ENCODE results near the gene CFAP74.
"Not testable (repeated sequence)": the region's sequence is repeated elsewhere in the genome, so short reads cannot be mapped to it uniquely, and the experiment has no call there.

The CFAP74 gene

DNA sequence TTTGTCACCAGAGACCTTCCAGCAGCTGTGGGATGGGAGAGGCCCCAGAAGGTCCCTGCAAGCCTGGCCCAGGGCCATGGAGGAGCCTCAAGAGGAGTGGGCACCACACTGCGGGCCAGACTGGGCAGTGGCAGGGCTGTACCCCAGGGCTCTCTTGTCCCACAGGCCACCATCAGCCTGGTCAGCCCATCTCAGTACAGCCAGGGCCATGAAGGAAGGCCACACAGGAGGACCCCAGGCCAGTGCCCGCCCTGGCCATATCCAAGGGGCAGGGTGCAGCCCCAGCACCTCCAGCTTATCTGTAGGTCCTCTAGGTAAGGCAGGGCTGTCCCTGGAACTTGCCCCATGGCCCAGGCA lies 109.6 kb downstream of the CFAP74 start:
- no peak for DNase-seq

DNA sequence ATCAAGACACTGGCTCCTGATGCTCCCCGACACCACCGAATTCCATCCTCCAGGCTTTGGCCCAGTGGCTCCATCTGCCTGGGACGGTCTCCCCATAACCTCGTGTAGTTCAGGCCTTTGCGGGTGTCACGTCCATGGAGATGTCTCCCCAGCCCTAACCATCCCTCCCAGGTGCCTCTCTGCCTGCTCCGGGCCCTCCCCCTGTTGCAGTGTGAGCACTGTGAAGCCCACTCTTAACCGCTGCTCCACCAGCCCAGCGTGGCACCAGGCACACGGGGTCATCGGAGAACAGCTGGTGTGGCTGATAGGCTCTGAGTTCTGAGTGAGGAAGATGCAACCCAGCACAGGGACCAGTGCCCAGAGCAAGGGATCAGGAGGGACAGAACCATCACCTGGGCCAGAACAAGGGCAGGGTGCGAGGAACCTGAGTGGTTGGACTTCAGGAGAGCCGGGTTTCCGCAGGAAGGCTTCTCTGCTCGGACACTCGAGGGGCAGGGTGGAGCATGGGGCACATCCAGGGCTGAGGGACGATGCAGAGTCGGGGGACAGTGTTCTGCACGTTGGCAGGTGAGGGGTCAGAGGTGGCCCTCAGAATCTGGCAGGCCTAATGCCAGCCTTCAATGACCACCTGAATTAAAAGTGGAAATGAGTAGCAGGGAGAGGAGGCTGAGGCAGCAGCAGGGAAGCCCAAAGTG lies 110.1 kb downstream of the CFAP74 start:
- DNase-seq, result no peak

DNA sequence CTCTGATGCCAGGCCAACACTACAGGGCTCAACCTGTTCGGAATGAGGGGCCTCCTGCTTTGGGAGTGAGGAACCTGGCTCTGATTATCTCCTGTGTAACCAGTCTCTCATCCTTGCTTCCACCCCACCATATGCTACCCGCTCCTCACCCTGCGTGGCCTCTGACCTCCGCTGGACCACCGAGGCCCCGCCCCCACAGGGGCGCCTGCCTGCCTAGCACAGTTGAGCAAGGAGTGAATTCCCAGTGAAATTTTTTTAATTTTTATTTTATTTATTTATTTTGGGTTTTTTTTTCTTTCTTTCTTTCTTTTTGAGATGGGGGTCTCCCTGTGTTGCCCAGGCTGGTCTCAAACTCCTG lies 110.8 kb downstream of the CFAP74 start:
- DNase-seq, result no peak

DNA sequence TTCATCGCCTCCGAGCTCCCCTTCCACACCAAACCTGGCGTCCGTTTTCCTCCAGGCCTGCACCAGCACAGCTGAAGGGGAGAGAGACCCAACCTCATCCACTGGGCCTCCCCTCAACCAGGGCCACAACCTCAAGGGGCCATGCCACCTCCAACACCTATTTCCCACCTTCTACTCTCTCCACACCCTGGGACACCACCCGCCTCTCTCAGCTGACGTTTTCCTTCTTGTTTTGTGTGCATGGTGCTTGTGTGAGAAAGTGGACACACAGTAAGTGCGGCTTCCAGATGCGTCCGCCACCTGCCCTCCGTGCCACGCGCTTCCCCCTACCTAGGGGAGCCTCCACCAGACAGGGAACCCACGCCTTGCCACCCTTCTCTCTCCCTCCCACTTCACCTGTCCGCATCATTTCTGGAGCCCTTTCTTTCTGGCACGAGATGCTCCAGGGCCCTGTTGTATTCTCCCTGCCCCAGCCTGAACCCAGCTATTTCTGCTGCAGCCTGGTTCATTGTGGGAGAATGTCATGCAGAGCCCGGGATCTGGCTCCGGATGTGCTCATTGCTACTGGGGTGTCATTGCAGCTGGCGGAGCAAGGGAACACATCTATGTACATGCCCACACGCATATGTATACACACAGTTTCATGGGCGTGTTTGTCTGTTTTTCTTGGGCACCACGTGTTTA lies 111.4 kb downstream of the CFAP74 start:
- peak; percentile 44 to 53 for DNase-seq

DNA sequence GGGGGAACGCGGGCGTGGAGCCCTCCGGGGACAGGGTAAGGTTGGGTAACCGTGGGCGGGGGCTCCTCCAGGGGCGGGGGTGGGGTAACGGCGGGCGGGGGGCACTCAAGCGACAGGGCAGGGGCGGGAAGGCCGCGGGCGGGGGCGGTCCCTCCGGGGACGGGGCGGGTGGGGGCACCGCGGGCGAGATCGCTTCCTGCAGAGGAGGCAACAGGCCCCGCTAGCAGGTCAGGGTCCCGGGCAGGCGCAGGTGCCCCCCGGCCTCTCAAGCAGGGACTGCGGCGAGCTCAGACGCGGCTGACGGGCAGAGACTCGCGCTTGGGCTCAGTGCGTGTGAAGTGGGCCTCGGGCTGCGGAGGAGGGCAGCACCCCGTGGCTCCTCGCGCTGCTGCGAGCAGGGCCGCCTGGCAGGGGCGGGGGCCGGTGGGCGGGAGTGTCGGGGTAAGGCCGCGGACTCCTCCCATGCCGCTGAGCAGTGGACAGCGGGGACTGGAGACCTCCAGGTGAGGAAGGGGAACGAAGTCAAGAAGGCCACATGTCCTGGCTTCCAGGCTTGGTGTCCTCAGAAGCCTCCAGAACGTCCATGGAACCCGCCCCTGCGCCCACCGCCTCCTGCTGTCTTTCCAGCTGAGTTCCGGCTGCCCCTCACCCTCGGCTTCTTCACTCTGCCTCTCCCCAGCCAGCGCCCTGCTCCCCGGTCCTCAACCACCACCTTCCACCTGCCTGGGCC lies 112.1 kb downstream of the CFAP74 start:
- no peak for DNase-seq

DNA sequence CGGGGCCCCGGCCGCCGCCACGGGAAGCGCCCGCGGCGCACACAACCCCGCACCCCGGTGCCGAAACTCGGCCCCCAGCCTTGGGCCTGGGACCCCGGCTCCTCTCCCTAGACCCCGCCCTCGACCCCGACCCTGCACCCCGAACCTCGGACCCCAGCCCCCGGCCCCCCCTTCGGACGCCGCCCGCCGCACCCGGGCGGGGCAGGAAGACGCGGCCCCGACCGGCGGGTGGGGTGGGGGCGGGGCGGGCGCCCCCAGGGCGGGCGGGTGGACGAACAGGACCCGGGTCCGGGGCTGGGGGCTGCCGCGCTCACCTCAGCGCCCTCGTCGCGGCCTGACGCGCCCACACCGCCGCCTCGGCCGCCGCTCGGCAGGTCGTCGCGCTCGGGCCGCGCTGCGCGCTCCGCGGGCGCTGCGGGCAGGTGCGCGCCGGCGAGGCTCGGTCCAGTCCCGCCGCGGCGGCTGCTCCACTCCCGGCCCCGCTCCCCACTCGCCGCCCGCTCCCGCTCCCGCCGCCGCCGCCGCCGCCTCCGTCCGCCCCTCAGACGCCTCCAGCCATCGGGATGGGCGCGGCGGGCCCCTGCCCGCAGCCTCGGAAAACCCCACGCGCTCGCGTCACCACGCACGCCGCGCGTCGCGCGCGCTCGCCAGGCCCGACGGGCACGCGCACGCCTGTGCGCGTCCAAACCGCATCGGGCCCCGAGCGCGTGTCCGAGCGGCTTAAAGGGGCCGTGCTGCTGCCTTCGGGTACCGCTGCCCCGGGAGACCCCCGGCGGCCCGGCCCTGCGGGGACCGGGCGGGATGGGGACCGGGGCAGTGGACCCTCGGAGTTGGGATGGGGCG lies 112.9 kb downstream of the CFAP74 start, which contains the start of gene GNB1:
GNB1 (minus strand) TSS at position 582 of the 843 bp plus-strand sequence. CDS start 65,634 bp downstream, outside the sequence.
- DNase-seq, result peak; percentile 92 to 95

DNA sequence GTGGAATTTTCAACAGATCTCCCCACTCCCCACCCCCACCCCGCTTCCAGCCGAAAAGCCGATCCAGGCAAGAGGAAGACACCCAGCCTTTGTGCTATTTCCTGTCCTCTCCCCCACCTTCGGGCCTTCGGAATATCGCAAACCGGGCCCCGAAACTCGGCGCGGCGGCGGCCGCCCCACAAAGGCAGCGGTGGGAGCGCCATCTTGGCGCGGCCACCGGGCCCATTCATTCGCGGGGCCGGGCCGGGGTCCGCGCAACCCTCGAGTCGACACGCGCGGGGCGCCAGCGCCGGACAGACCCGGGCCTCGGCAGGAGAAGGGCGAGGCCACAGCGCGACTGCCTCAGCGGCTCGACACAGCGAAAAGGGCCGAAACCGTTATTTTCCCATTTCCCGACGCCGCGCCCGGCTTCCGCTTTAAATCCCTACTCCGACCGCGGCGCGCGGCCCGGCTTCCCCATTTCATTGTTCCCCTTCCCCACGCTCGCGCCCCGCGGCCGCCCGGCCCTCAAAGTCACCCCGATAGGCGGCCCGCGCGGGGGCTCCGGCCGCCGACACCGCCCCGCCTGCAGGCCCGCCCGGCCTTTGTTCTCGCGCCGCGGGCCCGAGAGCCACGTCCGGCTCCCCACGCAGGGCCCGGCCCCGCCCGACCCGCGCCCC lies 113.6 kb downstream of the CFAP74 start:
- DNase-seq, result peak; percentile 60 to 67

DNA sequence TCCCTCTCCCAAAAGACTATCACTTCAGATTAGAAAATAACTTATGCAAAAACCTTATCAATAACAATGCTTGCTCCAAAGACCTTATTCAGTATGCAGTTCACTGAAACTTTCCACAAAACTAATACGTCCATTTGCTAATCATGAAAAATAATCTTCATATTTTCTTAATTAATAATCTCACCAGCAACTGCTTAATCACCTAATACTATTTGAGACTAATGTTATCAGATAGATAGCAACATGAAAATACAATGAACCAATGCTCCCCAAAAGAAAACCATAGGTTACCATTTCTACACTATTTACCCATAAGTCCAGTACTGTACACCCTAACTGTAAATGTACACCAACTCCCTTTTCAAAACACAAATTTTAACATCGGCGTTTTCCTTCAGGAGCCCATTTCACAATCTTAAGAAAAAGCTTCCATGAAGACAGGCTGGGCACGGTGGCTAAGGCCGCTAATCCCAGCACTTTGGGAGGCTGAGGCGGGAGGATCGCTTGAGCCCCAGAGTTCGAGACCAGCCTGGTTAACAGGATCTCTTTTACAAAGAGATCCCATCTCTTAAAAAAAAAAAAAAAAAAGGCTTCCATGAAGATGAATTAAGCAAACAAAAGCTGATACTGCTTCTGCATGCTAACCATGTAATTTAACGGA lies 114.4 kb downstream of the CFAP74 start:
- DNase-seq, result no peak

DNA sequence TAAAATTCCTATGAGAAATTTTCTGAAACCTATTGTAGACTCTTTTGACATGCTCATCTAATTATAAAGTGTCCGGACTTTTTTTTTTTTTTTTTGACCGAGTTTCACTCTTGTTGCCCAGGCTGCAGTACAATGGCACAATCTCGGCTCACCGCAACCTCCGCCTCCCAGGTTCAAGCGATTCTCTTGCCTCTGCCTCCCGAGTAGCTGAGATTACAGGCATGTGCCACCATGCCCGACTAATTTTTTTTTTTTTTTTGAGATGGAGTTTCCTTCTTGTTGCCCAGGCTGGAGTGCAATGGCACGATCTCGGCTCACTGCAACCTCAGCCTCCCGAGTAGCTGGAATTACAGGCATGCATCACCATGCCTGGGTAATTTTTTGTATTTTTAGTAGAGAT lies 119.7 kb downstream of the CFAP74 start:
- DNase-seq, result not testable (repeated sequence)

DNA sequence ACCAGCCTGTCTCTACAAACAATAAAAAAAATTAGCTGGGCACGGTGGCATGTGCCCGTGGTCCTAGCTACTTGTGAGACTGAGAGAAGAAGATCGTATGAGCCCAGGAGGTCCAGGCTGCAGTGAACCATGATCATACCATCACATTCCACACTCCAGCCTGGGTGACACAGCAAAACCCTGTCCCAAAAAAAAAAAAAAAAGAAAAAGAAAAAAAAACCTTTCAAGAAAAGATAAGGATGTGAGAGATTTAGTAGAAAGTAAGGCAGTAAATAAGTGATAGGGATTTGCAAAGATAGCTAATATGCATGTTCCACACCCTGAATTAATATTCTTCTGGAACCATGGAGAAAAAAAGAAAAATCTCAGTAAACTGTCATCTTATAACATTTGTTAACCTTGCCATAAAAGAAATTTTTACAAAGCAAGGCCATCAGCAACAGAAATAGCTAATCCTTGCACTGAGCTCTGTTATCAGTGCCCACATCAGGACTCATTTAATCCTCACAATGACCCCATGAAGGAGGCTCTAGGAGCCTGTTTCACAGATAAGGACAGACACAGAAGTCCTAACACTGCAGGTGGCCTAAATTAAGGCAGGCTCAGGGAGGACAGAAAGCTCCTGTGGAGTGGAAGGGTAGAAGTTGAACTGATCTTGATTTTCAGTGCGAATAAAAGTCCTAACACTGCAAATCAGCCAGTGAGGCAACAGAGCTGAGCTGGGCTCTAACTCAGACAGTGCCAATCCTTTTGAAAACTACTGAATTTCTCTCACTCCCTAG lies 120.3 kb downstream of the CFAP74 start:
- no peak for DNase-seq

DNA sequence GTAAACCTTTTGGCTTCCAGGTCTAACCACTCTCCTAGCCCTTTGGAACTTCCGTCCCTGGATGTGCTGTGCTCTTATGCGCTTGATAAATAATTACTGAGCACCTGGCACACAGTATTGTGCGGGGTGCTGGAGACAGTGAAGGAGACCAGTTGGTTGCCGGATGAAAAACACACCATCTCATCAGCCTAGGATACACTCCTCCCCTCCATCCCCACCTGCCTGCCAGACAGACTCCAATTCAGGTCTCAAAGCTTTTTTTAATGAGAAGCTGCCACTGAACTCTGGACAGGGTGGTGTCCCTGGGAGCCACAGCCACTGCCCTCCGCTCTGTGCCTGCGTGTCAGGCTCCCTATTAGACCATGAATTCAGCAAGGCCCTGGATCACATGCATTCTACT lies 121.9 kb downstream of the CFAP74 start:
- DNase-seq, result no peak

DNA sequence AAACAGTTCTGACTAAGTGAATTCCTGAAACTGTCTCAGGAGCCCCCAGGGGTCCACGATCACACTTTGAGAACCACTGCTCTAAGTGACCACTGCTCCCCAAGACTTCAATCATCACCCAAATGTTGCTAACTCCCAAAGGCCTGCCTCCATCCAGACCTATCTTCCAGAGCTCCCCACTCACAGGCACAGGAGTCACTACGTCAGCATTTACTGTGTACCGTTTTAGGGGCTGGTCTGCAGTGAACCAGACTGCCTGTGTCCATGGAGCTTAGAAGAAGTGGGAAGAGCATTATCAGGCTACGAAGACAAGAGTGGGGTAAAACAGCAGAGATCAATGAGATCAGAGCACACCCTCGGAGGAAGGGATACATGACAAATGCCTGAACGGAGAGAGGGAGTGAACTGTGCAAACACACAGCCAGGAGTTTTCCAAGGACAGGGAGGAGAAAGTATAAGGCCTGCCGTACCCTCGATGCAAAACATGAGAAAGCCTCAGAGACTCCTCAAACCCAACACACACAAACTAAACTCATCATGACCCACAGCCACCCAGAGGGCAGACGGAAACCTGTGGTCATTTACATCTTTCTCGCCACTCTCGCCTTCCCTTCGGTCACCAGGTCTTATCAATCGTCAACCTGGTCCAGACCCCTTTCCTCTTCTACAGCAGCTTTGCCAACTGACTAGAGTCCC lies 122.8 kb downstream of the CFAP74 start:
- no peak for DNase-seq

DNA sequence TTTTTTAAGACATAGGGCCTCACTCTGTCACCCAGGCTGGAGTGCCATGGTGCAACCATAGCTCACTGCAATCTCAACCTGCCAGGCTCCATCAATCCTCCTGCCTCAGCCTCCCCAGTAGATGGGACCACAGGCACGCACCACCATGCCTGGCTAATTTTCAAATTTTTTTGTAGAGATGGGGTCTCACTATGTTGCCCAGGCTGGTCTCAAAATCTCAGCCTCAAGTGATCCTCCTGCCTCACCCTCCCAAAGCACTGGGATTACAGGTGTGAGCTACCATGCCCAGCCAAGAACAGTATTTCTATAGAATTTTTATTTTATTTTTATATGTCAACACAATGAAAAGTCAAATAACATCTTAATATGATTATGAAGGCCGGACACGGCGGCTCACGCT lies 123.6 kb downstream of the CFAP74 start:
- no peak for DNase-seq

DNA sequence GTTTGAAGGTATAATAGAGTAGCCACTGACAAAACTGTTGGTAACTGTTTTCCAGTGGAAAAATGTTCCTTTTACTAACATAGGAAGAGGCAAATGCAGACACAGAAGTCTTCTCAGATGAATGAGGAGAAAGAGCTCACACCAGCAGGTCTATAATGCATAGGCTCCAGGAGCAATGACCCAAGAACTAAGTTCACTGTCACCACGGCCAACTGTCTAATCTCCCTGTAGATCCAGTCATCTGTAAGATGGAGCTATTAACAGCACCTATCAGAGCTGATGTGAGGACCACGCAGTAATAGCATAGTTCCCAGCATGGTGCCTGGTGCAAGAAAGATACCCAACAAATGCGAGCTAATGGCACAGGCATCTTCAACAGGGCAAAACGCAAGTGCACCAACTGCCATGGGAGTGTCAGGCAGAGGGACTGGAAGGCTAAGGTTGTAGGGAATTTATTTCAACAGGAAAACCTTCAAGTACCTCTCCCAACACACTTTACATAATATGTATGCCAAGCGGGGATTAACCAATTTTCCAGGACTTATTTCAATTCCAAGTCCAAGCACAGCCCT lies 125.6 kb downstream of the CFAP74 start:
- no peak for DNase-seq

DNA sequence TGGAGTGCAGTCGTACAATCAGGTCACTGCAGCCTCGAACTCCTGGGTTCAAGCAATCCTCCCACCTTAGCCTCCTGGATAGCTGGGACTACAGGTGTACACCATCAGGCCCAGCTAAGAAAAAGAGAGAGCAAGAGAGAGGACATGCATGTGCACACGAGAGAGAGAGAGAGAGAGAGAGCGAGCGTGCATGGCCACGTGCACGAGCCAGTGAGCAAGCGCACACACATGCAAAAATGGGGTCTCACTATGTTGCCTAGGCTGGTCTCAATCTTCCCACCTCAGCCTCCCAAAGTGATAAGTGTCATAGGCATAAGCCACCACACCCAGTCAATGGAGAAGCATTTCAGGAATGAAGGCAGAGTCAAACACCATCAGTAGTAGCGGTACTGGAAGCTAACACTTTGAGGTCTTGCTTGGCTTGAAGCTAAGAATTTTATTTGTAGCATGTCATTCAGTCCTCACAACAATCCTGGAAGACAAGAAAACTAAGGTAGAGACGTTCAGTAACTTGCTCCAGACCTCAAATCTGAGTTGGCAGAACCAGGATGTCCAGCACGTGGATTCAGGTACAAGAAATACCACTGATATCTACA lies 127.2 kb downstream of the CFAP74 start:
- DNase-seq, result peak in 1 of 2 experiments; percentile 35

DNA sequence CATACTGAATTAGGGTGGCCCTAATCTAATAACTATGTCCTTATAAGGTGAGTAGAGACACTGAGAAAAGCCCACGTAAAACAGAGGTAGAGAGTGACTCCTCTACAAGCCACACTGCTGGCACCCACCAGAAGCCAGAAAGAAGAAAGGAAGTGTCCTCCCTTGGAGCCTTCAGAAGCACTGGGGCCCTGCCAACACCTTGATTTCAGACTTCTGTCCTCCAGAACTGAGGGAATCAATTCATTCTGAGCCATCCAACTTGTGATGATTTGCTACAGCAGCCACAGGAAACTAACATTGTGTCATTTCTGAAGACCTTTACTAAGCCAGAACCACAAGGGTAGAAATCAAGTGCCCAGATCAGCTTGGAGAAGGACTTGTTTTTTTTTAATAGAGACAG lies 127.7 kb downstream of the CFAP74 start:
- DNase-seq, result peak; percentile 61 to 64

DNA sequence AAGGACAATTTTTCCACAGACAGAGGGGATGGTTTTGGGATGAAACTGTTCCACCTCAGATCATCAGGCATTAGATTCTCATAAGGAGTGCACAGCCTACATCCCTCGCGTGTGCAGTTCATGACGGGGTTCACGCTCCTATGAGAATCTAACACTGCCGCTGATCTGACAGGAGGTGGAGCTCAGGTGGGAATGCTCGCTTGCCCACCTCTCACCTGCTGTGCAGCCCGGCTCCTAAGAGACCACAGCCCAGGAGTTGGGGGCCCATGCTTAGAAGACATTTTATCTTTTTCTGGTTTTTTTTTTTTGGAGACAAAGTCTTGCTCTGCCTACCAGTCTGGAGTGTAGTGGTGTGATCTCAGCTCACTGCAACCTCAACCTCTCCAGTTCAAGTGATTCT lies 128.7 kb downstream of the CFAP74 start:
- DNase-seq, result no peak

DNA sequence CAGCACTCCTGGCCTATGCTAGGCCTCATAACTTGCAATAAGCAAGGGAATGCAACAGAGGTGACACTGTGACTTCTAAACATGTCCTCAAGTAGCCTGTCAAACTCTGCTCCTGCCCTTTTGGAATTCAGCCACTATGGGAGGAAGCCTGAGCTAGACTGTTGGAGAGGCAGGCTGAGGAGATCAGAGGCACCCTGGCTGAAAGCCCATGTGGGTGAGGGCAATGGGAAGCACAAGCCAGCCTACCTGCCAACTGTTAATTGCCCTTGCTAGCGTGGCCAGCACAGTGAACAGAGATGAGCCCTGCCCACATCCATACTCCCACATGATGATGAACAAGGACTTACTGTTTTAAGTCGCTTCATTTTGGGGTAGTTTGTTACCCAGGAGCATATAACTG lies 130.4 kb downstream of the CFAP74 start:
- DNase-seq, result no peak

DNA sequence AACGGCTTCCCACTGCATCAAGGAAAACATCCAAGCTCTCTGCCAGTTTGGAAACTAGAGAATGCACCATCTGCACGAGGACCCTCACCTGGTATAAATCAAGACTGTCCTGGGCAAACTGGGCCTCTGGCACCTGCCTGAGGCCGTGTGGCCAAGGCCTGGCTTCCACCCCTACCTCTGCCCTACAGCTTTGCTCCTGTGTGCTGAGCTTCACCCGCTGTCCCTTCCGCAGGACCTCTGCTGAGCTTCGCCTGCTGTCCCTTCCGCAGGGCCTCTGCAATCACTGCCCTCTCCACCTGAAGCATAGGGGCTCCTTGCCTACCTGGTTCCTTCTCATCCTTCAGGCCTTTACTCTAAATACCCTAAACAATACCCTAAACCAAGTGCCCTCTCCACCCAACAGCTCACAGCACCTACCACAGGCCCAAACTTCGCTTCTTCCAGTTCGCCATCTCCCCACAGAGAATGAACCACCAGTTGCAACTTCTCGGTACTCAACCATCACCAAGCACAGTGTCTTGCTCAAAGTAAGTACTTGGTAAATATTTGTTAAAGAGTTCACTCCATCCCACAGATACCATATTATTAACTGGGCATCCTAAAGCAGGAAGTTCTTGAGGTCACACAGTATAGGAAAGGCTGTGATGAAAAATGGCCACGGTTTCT lies 131.1 kb downstream of the CFAP74 start:
- no peak for DNase-seq

All from activated T-cell treated with anti-CD3 and anti-CD28 coated beads, Interleukin-2, amount 50 U/mL, for 48 hours (primary cell).